ENCODE measurements around the gene WRAP53. TPM values are rescaled to one million over a fixed set of nuclear protein-coding genes. Genes with fewer than 3 reads are reported as not detected.

The WRAP53 gene
- total and polyA plus RNA-seq, 2 of the 13 experiments (the other 11 are each of a cell fraction or from before 2014, with no cell fraction given): 7.0 to 19.5 TPM

- Histone ChIP-seq H3K4me1 (ENCODE audit: insufficient read depth, low read length) (peaks cover 37% of the 10 kb centered on the region), H3K36me3 (replicated peaks in 1 of 2; ENCODE audit: control insufficient read depth in 1 of 2, insufficient read depth in 2 of 2, low read length in 2 of 2) (no peaks in the 10 kb centered on the region), H3K9ac (ENCODE audit: insufficient read depth, low read depth, low read length) (no peak overlapping the region), H3K4me2 (ENCODE audit: low read depth, low read length) (0 out of 2 replicates have a peak overlapping the region, but pooled peaks have one; percentile 27), H3K4me3 (replicated peaks in 1 of 3; ENCODE audit: insufficient read depth in 1 of 3, low read depth in 2 of 3, low read length in 3 of 3) (no peak overlapping the region), H3K27me3 (ENCODE audit: control insufficient read depth in 1 of 2, insufficient read depth in 2 of 2, low read length in 2 of 2) (peaks cover 0 to 16% of the 10 kb centered on the region in 2 experiments; a peak in 3 of 5 replicates), H3K79me2 (ENCODE audit: insufficient read depth, low read length) (no peaks in the 10 kb centered on the region), H3K27ac (ENCODE audit: extremely low read length, insufficient read depth, low read length) (no peak overlapping the region), H4K20me1 (ENCODE audit: insufficient read depth, low read length) (no peaks in the 10 kb centered on the region), H3K9me3 (ENCODE audit: low read length) (no peaks in the 10 kb centered on the region), H2AFZ (ENCODE audit: low read length) (no peak overlapping the region)
- ATAC-seq (peak; percentile 54), DNase-seq (ENCODE audit: low spot score) (peak; percentile 61), FAIRE-seq (peak; percentile 37)
- in situ Hi-C loops (cut with HindIII; ENCODE audit: extremely low pct_ligation_motif_present, low pct_unique_long_range_greater_than_20kb): no loop called here
- 0 out of 2 replicates have a peak, but pooled peaks have one; percentile 14 for TF ChIP-seq SAP130 (CRISPR knock-in tag; IDR thresholded peaks at IDR 0.05; ENCODE audit: low read depth)
- 0 out of 2 replicates have a peak, but pooled peaks have one; percentile 11 for TF ChIP-seq ARID5B (CRISPR knock-in tag; IDR thresholded peaks at IDR 0.05)
- TF ChIP-seq ZNF101 (CRISPR knock-in tag; IDR thresholded peaks at IDR 0.05; ENCODE audit: borderline replicate concordance, low read depth): no peak
- peak; percentile 55; the same call in 1 of the 2 replicates for TF ChIP-seq BHLHE40 (IDR thresholded peaks at IDR 0.05; ENCODE audit: low read length)
- TF ChIP-seq FOSL2 (CRISPR knock-in tag; IDR thresholded peaks at IDR 0.05): peak; percentile 80
- TF ChIP-seq ZNF326 (CRISPR knock-in tag; IDR thresholded peaks at IDR 0.05; ENCODE audit: borderline replicate concordance): no peak
- TF ChIP-seq RAD51 (IDR thresholded peaks at IDR 0.05; ENCODE audit: borderline replicate concordance): peak; percentile 66; the same call in 1 of the 2 replicates
- TF ChIP-seq USF2 (IDR thresholded peaks at IDR 0.05; ENCODE audit: low read depth, low read length): peak; percentile 79
- peak; percentile 57; the same call in 1 of the 2 replicates for TF ChIP-seq USF2 (CRISPR knock-in tag; IDR thresholded peaks at IDR 0.05; ENCODE audit: borderline replicate concordance)
- intact Hi-C loops (cut with micrococcal nuclease; ENCODE audit: unreplicated experiment): loop anchor here (5.0 kb wide), 1 partner anchor 86 kb away; the partner anchor contains the start of gene KDM6B
- WGBS (ENCODE audit: low lambda C conversion rate): 3% methylated on average over 7 of the region's 7 CpGs
- POLR2A ChIA-PET: no interaction called here
- no TSS peak for BruUV-seq (replicated peaks)
- CTCF ChIA-PET (ENCODE audit: low intra/inter-chr PET ratio, low total read pairs): no interaction called here
Measured at GRCh38 chr17:7745748-7746470, 57.6 kb downstream of the WRAP53 start.
